ENCODE results near the gene E4F1. TPM values are rescaled to one million over a fixed set of nuclear protein-coding genes. Genes with fewer than 3 reads are reported as not detected.

E4F1 gene
- total and polyA plus RNA-seq, 2 donors from 2014 or later: 13.6 to 26.0 TPM

DNA sequence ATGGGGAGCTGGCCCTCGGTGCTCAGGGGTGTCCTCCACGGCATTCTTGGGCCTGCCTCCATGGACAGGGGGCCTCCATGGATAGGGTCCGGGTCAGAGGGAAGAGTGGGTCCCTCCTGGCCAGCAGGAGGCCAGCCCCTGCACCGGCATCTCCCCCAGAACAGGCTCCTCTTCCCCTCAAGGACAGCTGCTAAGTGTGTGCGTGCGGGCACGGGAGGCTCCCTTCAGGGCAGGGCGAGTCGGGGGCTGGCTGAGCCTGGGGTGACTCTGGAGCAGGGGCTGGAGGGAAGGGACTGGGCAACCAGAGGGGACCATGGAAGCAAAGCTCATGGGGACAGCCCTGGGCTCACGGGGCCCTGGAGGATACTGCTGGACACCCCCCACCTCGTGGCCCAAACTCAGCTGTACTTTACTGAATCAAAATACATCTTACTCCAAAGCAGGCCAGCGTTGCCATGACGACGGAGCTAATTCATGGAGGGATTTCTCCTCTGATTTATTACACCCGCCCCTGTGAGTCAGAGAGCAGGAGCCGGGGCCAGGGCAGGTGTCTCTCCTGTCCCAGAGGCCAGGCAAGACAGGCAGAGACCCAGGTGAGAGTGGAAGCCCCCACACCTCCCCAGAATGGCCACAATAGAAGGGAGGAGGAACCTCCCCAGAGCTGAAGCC, 29.1 kb upstream of the E4F1 start:
- H3K27ac ChIP-seq (ENCODE audit: low read depth in 2 of 2, low read length in 2 of 2): no peak overlapping the region
- no peak overlapping the region for H3K4me3 ChIP-seq (ENCODE audit: low read length in 3 of 3)
- FAIRE-seq: no peak
- DNase-seq: peak in 3 of 5 donors; percentile 50 to 79 (median 75)
- no peaks in the 10 kb centered on the region for H3K9me3 ChIP-seq (ENCODE audit: control insufficient read depth in 2 of 3, insufficient read depth in 1 of 3, low read length in 3 of 3)
- TF ChIP-seq, protein P1, sequence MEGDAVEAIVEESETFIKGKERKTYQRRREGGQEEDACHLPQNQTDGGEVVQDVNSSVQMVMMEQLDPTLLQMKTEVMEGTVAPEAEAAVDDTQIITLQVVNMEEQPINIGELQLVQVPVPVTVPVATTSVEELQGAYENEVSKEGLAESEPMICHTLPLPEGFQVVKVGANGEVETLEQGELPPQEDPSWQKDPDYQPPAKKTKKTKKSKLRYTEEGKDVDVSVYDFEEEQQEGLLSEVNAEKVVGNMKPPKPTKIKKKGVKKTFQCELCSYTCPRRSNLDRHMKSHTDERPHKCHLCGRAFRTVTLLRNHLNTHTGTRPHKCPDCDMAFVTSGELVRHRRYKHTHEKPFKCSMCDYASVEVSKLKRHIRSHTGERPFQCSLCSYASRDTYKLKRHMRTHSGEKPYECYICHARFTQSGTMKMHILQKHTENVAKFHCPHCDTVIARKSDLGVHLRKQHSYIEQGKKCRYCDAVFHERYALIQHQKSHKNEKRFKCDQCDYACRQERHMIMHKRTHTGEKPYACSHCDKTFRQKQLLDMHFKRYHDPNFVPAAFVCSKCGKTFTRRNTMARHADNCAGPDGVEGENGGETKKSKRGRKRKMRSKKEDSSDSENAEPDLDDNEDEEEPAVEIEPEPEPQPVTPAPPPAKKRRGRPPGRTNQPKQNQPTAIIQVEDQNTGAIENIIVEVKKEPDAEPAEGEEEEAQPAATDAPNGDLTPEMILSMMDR (IDR thresholded peaks at IDR 0.05; ENCODE audit: borderline replicate concordance, extremely low read depth, insufficient read depth): no peak
- H3K36me3 ChIP-seq (ENCODE audit: control insufficient read depth in 2 of 3, insufficient read depth in 3 of 3, low read length in 3 of 3): no peaks in the 10 kb centered on the region
- intact Hi-C loops (cut with DNase I): no loop called here
- no peaks in the 10 kb centered on the region for H3K27me3 ChIP-seq (ENCODE audit: control insufficient read depth, insufficient read depth, low read length)
- peaks cover 0 to 3% (median 0%) of the 10 kb centered on the region in 3 donors for H3K4me1 ChIP-seq (ENCODE audit: control insufficient read depth in 2 of 3, insufficient read depth in 2 of 3, low read depth in 1 of 3, low read length in 3 of 3)
- H3K9ac ChIP-seq (ENCODE audit: low read length in 3 of 3): no peak overlapping the region

DNA sequence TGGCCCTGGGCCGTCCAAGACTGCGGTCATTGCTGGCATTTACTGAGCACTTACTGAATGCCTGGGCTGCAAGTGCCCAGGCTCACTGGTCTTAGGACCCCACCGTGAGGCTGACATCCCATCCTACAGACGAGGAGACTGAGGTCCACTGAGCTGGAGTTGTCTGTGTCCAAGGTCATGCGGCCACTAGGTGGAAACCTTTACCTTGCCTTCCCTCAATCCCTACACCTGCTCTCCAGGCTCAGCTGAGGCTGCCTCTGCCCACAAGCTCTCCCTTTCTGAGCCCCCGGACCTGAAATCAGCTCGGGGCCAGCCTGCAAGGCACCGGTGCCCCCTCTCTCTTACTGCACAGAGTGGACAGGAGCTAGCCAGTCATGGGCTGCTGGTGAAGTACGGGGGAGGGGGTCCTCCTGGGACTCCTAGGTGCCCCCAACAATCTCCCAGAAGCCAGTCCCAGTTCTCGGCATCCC, 28.5 kb upstream of the E4F1 start:
- TF ChIP-seq, protein P1 (IDR thresholded peaks at IDR 0.05; ENCODE audit: borderline replicate concordance, extremely low read depth, insufficient read depth): peak; percentile 52
- Histone ChIP-seq H3K4me1 (ENCODE audit: control insufficient read depth in 2 of 3, insufficient read depth in 2 of 3, low read depth in 1 of 3, low read length in 3 of 3) (peaks cover 0 to 3% (median 0%) of the 10 kb centered on the region in 3 donors), H3K9me3 (ENCODE audit: control insufficient read depth in 2 of 3, insufficient read depth in 1 of 3, low read length in 3 of 3) (no peaks in the 10 kb centered on the region), H3K9ac (ENCODE audit: low read length in 3 of 3) (no peak overlapping the region), H3K36me3 (ENCODE audit: control insufficient read depth in 2 of 3, insufficient read depth in 3 of 3, low read length in 3 of 3) (no peaks in the 10 kb centered on the region), H3K27ac (ENCODE audit: low read depth in 2 of 2, low read length in 2 of 2) (no peak overlapping the region), H3K27me3 (ENCODE audit: control insufficient read depth, insufficient read depth, low read length) (no peaks in the 10 kb centered on the region), H3K4me3 (ENCODE audit: low read length in 3 of 3) (no peak overlapping the region)
- intact Hi-C loops (cut with DNase I): no loop called here
- DNase-seq (peak in 4 of 5 donors; percentile 67 to 79 (median 74)), FAIRE-seq (no peak)

DNA sequence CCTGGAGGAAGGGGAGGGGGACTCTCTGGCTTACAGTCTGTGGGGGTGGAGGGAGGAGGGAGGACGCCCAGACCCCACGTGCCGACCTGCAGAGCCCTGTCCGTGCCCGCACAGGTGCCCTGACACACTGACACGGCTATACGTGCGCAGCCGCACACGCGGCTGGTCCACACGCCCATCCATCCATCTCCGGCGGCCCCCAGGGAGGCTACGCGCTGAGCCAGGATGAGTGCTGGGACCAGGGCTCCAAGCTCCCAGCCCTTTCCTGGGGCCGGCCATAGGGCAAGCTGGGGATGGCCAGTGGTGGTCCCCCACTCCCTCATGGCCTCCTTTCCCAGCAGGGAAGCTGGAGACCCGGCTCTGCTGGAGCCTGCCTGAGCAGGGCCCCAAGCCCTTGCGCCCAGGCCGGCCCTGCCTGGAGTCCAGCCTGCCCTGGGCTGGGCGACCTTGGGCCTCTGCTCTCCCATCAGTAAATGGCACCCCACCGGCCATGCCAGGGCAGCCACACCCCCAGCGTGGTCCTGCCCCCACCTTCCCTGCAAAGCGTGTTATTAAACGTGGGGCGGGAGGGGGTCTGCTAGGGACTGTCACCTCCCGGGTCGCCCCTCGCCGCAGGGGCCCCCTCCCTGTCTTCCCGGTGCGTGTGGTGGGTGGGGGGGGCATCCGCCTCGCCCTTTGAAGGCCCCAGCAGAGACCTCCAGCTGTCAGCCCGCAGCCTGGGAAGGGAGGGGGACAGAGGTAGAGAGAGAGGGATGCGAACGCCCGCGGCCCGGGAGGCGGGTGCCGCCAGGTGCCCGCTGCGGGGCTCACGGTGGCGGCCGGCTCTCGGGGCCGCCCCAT, 27.8 kb upstream of the E4F1 start:
- Histone ChIP-seq H3K9me3 (ENCODE audit: control insufficient read depth in 2 of 3, insufficient read depth in 1 of 3, low read length in 3 of 3) (no peaks in the 10 kb centered on the region), H3K27ac (ENCODE audit: low read depth in 2 of 2, low read length in 2 of 2) (no peak overlapping the region), H3K4me3 (ENCODE audit: low read length in 3 of 3) (no peak overlapping the region), H3K4me1 (ENCODE audit: control insufficient read depth in 2 of 3, insufficient read depth in 2 of 3, low read depth in 1 of 3, low read length in 3 of 3) (peaks cover 0 to 3% (median 0%) of the 10 kb centered on the region in 3 donors), H3K9ac (ENCODE audit: low read length in 3 of 3) (no peak overlapping the region), H3K36me3 (ENCODE audit: control insufficient read depth in 2 of 3, insufficient read depth in 3 of 3, low read length in 3 of 3) (no peaks in the 10 kb centered on the region), H3K27me3 (ENCODE audit: control insufficient read depth, insufficient read depth, low read length) (no peaks in the 10 kb centered on the region)
- DNase-seq: peak in 2 of 5 donors; percentile 39 to 61
- TF ChIP-seq, protein P1 (IDR thresholded peaks at IDR 0.05; ENCODE audit: borderline replicate concordance, extremely low read depth, insufficient read depth): no peak
- no peak for FAIRE-seq
- intact Hi-C loops (cut with DNase I): no loop called here

Measured in kidney (tissue), 14 donors.